ENCODE data around the gene KDM2B.

The KDM2B gene

DNA sequence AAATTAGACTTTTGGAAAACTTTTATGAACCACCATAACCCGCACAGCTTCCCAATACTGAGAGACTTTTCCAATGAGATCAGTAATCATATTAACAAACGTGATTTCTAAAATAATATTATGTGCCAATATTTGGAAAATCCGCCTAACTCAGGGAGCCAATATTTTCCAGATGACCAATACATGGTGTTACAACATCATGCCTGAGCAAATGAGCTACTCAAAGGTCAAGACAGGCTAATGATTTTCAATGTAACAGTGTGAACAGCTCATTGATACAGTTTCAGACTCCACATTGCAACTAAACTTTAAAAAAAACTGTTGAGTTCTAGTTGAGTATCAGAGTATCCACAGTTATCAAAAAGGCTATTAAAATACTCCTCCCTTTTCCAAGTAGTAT is 134.1 kb downstream of the KDM2B start:
- H3K4me3 ChIP-seq (ENCODE audit: low read length): no peak overlapping the region
- TF ChIP-seq, protein P1, sequence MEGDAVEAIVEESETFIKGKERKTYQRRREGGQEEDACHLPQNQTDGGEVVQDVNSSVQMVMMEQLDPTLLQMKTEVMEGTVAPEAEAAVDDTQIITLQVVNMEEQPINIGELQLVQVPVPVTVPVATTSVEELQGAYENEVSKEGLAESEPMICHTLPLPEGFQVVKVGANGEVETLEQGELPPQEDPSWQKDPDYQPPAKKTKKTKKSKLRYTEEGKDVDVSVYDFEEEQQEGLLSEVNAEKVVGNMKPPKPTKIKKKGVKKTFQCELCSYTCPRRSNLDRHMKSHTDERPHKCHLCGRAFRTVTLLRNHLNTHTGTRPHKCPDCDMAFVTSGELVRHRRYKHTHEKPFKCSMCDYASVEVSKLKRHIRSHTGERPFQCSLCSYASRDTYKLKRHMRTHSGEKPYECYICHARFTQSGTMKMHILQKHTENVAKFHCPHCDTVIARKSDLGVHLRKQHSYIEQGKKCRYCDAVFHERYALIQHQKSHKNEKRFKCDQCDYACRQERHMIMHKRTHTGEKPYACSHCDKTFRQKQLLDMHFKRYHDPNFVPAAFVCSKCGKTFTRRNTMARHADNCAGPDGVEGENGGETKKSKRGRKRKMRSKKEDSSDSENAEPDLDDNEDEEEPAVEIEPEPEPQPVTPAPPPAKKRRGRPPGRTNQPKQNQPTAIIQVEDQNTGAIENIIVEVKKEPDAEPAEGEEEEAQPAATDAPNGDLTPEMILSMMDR (conservative IDR thresholded peaks at IDR 0.05; ENCODE audit: low read length): no peak
- DNase-seq (ENCODE audit: low read depth): peak; percentile 15

DNA sequence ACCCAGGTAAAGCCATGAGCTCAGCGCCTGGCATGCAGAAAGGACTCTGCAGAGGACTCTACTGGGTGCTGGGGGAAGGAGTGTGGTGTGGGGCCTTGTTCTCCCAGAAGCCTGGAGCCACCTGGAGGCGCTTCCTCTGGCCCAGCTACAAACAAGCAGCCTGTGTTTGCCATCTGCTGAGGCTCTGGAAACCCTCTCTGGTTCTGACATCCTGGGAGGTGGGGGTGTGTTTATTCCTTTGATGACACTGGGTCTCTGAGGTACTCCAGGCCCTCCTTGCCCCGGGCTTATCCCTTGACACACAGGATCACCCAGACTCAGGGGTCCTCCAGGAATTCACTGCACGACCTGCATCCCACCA is 136.0 kb downstream of the KDM2B start:
- TF ChIP-seq, protein P1 (conservative IDR thresholded peaks at IDR 0.05; ENCODE audit: low read length): no peak
- DNase-seq (ENCODE audit: low read depth): no peak
- H3K4me3 ChIP-seq (ENCODE audit: low read length): no peak overlapping the region

DNA sequence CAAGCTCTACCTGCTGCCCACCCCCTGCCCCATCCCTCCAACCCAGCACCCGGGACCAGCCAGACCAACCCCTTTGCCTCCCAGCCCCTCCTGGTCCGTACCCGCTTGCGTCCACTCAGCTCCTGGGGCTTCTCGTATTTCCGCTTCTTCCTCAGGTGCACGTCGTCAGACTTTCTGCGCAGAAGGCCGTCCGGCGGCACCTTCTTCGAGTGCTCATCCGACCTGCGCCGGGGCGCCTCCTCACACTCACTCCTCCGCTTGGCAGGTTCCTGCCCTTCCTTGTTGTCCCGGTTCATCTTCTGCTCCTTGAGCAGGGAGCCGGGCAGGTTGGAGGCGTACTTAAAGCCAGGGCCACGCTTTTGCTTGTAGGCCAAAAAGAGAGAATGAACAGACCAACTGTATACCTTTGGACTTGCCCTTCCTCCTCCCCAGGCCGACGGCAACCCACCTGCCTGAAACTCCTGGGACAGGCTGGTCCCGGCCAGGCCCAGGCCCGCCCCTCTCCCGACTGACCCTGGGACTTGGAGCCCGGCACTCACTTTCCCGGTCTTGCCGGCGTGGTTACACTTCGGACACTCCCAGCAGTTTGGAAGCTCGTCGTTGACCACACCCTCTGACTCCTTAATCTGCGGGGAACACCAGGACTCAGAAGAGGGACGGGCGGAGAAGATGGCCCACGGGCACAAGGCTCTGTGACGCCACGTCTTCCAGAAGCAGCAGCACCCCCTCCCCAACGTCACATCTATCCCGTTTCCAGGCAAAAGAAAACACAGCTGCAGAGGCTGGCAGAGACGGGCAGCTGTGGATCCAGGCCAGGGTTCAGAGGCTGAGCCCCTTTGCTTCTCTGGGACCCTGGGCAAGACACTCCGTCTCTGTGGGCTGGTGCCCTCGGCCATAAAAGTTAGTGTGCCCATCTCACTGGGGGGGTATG is 136.6 kb downstream of the KDM2B start:
- H3K4me3 ChIP-seq (ENCODE audit: low read length): no peak overlapping the region
- no peak for DNase-seq (ENCODE audit: low read depth)

DNA sequence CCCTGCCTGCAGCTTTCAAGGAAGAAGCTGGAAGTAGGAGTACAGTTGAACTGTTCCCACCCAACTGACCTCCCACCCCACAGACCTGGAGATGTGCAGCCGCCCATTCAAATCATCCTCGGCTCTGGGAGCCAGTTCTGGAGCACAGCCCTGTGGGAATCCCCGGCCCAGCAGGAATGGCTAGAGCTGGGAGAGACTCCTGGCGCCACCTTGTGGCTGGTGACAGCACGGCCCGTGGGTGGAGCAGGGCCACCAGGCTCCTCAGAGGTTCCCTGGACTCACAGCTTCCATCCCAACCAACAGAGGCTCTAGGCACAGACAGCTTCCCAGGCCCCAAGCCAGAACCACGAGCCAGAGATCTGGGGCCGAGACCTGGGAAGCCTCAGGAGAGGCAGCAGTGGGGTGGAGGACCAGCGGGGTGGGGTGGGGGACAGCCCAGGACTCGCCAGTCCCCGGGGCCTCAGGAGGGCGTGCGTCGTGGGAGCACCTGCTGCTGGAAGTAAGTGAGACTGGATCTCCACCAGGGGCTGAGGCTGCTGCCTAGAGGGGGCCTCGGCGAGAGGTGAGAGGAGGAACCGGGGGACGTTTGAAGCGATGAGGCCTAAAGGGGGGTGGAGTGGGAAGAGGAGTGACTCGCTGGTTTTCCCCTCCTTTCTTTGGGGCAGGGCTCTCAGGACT is 137.5 kb downstream of the KDM2B start:
- TF ChIP-seq, protein P1 (conservative IDR thresholded peaks at IDR 0.05; ENCODE audit: low read length): peak; percentile 93
- peak; percentile 70 for DNase-seq (ENCODE audit: low read depth)
- H3K4me3 ChIP-seq (ENCODE audit: low read length): no peak overlapping the region

More for the DNA sequence above, 136.6 kb downstream of the KDM2B start:
- TF ChIP-seq, protein P1 (conservative IDR thresholded peaks at IDR 0.05; ENCODE audit: low read length): no peak

DNA sequence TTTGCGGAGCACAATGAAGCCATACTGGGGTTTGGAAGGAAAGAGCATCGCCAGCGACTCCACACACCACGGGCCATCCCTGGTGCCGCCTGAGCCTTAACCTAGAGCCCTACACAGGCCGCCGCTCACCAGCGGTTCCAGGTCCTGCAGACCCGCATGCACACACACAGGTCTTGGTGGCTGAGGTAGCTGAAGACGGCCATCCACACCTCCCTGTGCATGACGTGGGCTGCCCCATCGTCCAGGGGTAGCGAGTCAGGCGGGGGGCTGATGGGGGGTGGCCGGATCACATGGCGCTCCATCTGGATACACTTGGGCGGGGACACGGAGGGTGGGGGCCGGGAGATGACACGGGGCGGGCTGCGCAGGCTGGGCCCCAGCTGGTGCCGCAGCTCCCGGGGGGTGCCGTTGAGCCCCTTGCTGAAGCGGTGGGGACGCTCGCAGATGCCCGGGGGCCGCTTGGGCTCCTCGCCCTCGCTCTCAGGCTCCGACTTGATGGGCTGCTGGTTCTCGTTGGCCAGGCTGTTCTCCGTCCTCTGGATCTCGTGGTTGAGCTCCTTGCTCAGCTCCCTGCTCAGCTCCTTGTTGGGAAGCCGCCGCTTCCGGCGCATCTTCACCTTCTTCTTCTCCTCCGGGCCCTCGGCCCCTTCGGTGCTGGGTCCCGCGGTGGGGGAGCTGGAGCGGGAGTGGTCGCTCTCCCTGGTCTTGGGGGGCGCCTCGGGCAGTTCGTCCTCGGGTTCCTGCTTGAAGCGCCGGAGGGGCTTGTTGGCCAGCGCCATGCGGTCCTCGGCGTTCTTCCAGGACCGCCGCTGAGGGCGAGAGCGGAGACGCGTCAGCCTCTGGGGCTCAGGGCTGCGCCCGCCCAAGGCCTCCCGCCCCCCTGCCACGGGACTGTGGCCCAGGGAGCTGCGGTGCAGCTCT is 138.5 kb downstream of the KDM2B start:
- TF ChIP-seq, protein P1 (conservative IDR thresholded peaks at IDR 0.05; ENCODE audit: low read length): no peak
- no peak for DNase-seq (ENCODE audit: low read depth)
- no peak overlapping the region for H3K4me3 ChIP-seq (ENCODE audit: low read length)

DNA sequence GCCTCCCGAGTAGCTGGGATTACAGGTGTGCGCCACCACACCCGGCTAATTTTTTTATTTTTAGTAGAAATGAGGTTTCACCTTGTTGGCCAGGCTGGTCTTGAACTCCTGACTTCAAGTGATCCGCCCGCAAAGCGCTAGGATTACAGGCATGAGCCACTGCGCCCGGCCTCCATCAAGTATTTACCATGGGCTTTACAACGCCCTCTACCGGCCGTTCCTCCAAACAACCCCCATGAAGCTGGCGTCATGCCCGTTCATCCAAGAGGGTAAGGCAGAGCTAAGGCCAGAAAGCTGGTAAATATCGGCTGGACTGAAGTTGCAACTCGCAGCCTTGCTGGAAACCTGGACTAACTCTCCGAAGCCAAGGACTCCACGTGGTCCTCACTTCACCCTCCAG is 139.3 kb downstream of the KDM2B start:
- no peak for DNase-seq (ENCODE audit: low read depth)
- H3K4me3 ChIP-seq (ENCODE audit: low read length): no peak overlapping the region
- TF ChIP-seq, protein P1 (conservative IDR thresholded peaks at IDR 0.05; ENCODE audit: low read length): peak; percentile 5; the same call in 1 of the 2 replicates
